SKM-1 treated with dmso at 0.1 percent for 144 hours (cell line): ENCODE results near the gene HLA-DRB1.
"Not testable (repeated sequence)": the region's sequence is repeated elsewhere in the genome, so short reads cannot be mapped to it uniquely, and the experiment has no call there.

Source experiments
- DNase-seq: peaks from one replicate; lab custom pipeline; 2025; ENCODE audit not compliant: unreplicated experiment; lab: John Stamatoyannopoulos, UW

Gene HLA-DRB1

GRCh38 chr6:32565511-32565910 lies 24.1 kb downstream of the HLA-DRB1 start:
- no peak for DNase-seq

GRCh38 chr6:32562940-32563339 lies 26.7 kb downstream of the HLA-DRB1 start:
- DNase-seq: no peak

- no peak for DNase-seq
Measured at GRCh38 chr6:32559747-32560146, 29.9 kb downstream of the HLA-DRB1 start.

- DNase-seq: no peak
Measured at GRCh38 chr6:32558426-32559057, 31.1 kb downstream of the HLA-DRB1 start.

GRCh38 chr6:32554116-32554965 lies 35.3 kb downstream of the HLA-DRB1 start:
- no peak for DNase-seq

- DNase-seq: no peak
Measured at GRCh38 chr6:32553037-32553742, 36.5 kb downstream of the HLA-DRB1 start.

GRCh38 chr6:32551410-32551809 lies 38.2 kb downstream of the HLA-DRB1 start:
- no peak for DNase-seq

- no peak for DNase-seq
Measured at GRCh38 chr6:32539839-32540238, 49.8 kb downstream of the HLA-DRB1 start.

- not testable (repeated sequence) for DNase-seq
Measured at GRCh38 chr6:32530431-32530793, 59.2 kb downstream of the HLA-DRB1 start.

GRCh38 chr6:32529697-32530430 lies 59.8 kb downstream of the HLA-DRB1 start, which contains the start of gene HLA-DRB5:
Gene HLA-DRB5 (minus strand): TSS chr6:32530287. CDS start chr6:32530224, 63 bp downstream.
- DNase-seq: peak; percentile 2
